GM19043 (cell line): ENCODE measurements around the gene SAPCD1.

ENCODE experiments used
- ATAC-seq: cut with Tn5 transposase; IDR thresholded peaks from one replicate; pipeline ENCODE4 v1.9.1; 2021; ENCODE audit warnings: low read depth; ENCODE audit not compliant: unreplicated experiment

Gene SAPCD1

DNA sequence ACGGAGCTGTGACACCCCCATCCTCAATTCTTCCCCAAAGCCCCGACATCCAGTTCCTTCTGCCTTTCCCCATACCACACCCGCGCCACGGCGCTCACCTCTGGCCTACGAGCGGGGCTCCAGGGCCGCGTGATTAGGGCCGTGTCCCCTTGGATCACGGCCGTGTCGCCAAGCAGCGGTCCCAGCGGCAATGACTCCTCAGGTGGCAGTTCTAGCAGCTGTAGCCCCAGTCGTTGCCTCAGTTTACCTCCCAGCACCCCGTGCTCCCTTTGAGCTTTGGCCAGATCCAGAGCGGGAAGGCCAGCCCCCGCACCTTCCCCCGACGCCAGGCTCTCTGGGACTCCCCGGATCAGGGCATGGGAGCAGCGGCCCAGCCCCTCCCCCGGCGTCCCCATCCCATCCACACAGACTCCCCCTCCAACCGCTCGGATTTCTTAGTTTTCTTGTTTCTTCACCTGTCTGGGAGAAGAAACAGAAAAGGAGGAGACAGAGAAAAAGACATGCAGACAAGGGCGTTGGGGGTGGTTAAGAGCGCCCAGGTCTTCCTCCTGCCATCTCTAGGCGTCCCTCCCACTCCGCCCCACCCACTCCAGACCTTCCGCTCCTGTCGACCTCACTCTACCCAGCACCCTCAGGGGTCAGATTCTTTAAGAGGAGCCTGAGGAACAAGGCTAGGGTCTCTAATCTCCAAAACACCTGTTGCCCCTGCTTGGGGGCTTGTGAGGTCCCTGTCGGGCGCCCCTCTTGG is 33.5 kb upstream of the SAPCD1 start, which contains the start of gene DDAH2:
TSS of gene DDAH2 (minus strand) at position 533 of the 748 bp plus-strand sequence. CDS start at position 395, 138 bp downstream.
- ATAC-seq = no peak

GRCh38 chr6:31729515-31729978 is 32.9 kb upstream of the SAPCD1 start:
- ATAC-seq = no peak

GRCh38 chr6:31729979-31730630 is 32.4 kb upstream of the SAPCD1 start:
- no peak for ATAC-seq

DNA sequence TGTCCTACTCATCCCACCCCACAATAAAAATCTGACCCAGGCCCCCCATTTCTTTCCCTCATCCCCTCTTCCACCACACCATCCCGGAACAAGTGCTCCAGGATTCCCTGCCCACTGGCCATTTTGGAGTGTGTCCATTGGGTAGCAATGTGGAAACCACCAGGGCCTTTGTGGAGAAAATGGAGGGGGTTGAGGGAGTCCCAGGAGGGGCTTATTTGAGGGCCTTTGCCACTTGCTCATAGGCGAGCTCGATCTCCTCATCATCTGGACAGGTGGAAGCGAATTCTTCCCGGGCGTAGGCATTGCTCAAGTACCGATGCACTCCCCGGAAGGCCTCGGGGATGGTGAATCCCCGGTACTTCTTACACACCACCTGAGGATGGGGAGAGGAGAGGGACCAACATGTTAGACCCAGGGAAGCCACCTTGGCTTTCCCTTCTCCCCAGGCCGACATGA is 31.8 kb upstream of the SAPCD1 start:
- no peak for ATAC-seq

GRCh38 chr6:31732029-31732428 is 30.4 kb upstream of the SAPCD1 start:
- no peak for ATAC-seq

- ATAC-seq = no peak
These were observed 28.7 kb upstream of the SAPCD1 start for GRCh38 chr6:31733734-31734133.

- no peak for ATAC-seq
These were observed 28.1 kb upstream of the SAPCD1 start for GRCh38 chr6:31734247-31734820.

DNA sequence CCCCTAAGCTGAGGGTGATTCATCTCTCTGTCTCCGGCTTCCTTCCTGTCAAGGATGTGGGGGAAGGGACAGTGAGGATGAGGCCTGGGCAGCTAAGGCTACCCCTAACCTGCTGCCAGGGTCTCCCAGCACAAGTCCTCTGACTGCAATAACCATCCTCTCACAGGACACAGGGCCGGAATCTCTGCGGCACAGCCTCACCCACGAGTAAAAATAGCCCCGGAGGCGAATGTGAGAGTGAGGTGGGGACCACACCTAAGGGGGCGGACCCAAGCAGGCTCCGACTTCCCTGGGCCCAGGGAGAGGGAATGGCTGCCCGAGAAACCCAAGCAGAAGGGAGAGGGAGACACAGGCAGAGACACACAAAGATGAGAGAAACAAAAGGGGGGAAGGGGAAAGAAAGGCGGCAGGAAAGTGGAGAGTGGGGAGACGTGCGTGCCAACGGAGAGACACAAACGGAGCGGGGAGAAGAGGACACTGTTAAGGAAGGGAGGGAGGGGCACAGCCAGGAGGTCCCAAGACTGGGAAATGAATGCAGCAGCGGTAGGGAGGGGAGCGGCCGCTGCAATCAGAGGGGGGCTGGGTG is 27.5 kb upstream of the SAPCD1 start:
- ATAC-seq = no peak

DNA sequence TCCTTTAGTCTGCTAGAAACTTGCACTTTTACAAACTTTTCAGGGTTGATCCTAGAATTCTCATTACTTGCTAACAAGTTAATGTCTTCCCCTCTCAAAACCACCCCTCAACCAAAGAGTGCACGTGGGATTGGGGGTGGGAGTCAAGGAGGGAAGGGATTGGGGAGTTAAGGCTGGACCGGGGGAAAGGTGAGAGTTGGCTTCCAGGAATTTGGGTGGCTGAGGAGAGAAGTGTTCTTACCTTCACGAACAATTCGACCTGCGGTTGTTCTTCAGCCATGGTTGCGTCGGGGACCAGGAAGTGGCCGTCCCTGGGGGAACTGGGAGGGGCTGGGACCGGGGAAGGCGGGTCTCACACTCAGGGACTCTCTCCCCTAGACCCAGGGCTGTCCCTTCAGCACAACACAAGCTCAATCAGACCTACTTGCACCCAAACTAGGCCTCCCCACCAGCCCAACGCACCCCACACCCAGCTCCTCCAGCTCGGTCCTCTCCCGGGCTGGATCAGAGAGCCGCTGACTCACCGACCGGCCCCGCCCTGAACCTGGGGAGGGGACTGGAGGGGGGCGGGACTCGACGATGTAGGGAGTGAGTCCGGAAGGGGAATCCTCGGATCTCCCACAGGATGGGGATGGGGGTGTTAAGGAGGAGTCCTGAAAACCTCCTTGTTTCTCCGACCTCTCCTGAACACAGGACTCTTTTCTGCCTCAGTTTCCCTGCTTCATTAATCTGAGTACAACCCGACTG is 26.3 kb upstream of the SAPCD1 start, which contains the start of gene CLIC1:
TSS of gene CLIC1 (minus strand) at position 510 of the 747 bp plus-strand sequence. CDS start at position 280, 230 bp downstream.
- ATAC-seq = peak; percentile 33

GRCh38 chr6:31736768-31737314 is 25.6 kb upstream of the SAPCD1 start:
- ATAC-seq = no peak

DNA sequence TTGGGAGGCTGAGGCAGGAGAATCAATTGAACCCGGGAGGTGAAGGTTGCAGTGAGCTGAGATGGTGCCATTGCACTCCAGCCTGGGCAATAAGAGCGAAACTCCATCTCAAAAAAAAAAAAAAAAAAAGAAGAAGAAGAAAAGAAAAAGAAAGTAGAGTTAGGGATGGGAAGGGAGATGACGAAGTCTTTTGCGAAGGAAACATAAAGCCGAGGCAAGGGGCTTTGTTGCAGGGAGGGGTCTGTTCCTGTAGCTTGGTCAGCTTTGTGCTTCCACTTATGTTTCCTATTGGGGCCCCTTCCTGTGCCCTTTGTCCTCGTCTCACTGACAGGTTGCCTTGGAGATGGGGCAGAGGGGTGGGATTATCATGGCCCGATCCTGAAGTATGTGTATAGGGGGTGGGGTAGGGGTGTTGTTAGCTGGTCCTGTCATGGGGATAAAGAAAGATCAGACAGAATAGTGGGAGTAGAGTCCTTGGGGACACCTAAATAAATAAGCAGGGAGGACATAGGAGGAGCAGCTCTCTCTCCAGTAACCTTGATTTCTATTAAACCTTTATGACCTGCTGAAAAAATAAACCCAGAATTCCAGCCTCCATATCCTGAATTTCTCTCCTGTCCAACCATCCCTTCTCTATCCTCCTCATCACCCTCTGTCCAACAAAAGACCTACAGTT is 25.0 kb upstream of the SAPCD1 start:
- no peak for ATAC-seq

DNA sequence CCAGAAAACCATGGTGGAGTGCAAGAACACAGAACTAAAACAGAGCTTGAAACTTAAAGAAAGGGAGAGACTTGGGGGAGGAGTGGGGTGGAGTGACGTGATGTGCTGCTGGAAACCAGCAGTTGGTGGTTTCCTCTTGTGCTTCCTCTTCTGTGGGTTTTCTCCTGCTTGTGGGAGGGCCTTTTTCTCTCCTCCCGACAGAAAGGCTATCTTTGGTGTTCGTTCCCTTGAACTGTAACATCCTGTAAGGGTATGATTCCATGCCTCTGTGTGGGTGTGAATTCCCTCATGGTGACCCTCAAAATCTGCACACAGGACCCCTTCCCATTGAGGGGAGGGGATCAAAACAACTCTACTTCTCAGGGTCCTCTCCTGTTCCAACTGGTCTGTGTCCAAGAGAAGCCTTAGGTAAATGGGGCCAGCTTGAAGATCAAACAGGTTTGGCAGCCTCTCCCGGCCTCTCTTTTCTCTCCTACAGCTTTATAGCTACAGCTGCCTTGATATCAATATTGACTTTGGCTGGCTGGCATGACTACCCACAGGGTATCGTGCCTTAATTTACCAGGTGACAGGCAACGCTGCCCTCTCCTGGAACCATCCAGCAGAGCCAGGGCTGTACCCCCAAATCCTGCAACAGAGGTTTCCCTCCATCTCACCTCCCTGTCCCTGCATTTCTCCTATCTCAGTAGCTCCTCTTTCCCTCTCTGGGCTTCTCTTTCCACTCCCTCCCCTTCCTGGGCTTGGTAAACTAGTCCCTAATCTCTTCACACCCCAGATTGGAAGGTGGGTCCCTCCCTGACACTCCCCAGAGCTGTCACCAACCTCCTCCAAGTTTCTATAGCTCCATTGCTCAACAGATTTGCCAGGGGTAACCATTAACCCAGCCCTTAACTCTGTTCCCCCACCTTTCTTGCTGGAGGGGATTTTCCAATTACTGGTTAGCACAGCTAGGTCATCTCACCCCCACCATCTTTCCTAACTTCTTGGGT is 24.2 kb upstream of the SAPCD1 start:
- ATAC-seq = no peak

DNA sequence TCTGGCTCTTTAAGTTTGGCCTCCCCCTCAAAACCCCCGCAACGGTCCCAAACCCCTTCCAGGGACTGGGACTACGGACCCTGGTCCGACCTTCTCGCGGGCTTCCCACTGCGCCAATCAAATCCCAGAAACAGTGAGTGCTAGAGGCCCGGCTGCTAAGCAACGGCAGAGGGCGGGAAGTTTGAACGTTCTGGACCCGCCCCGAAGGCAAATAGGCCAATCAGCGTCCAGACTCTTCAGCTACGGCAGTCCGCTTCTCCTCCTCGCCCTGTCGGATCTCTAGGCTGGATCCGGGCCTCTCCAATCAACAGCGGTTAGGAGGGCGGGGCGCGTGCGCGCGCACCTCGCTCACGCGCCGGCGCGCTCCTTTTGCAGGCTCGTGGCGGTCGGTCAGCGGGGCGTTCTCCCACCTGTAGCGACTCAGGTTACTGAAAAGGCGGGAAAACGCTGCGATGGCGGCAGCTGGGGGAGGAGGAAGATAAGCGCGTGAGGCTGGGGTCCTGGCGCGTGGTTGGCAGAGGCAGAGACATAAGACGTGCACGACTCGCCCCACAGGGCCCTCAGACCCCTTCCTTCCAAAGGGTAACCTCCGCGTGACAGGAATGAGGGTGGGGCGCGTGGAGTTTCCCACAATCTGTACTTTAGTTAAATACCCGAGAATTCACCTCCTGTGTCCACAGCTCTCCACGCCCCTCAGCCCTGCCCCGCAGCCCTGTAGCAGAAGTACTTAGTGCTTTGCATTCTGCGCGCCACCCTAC is 22.6 kb upstream of the SAPCD1 start, which contains the start of gene MSH5:
TSS of gene MSH5 (plus strand) at position 367 of the 758 bp plus-strand sequence. CDS start 462 bp downstream, outside the sequence.
- peak; percentile 70 for ATAC-seq

DNA sequence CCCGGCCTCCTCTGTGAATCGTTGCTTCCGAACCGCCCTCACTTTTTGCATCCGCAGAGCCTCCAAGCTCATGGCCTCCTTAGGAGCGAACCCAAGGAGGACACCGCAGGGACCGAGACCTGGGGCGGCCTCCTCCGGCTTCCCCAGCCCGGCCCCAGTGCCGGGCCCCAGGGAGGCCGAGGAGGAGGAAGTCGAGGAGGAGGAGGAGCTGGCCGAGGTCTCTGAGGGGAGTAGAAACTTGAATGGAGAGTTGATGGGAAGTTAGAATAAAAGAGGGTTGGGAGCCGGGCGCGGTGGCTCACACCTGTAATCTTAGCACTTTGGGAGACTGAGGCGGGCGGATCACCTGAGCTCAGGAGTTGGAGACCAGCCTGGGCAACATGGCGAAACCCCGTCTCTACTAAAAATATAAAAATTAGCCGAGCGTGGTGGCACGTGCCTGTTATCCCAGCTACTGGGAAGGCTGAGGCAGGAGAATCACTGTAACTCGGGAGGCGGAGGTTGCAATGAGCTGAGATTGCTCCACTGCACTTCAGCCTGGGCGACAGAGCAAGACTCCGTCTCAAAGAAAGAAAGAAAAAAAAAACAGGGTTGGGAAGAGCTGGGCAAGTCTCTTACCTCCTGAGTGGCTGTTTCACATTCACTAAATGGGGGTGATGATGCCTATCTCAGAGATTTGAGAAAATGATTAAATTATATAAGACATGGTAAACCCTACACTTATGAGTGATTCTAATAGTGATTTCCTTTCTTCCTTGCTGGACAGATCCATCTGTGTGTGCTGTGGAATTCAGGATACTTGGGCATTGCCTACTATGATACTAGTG is 21.8 kb upstream of the SAPCD1 start:
- ATAC-seq = no peak

DNA sequence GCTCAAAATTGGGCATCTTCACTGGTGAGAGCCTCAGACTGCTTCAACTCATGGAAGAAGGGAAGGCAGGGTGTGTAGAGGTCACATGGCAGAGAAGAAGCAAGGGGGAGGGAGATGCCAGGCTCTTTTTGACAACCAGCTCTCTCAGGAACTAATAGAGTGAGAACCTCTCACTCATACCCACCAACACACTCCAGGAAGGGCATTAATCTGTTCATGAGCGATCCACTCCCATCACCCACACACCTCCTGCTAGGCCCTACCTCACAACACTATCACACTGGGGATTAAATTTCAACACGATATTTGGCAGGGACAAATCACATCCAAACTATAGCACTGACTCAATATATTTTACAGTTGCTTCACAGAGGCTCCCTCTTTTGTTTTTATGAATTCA is 20.6 kb upstream of the SAPCD1 start:
- no peak for ATAC-seq

- no peak for ATAC-seq
These were observed 19.6 kb upstream of the SAPCD1 start for GRCh38 chr6:31742894-31743293.

GRCh38 chr6:31744422-31744821 is 18.0 kb upstream of the SAPCD1 start:
- no peak for ATAC-seq
